K562 (cell line): Measurements from ENCODE around the gene RAD51D. TPM values are rescaled to one million over a fixed set of nuclear protein-coding genes. Genes with fewer than 3 reads are reported as not detected.

Source experiments
- CEBPG ChIP-seq, 3 experiments: fragments of 200-800 bp in 1 of 3; sonication (Bioruptor generic) in 1 of 3; sonication (generic) in 1 of 3; formaldehyde crosslinking in 1 of 3; IDR thresholded peaks in 2 of 3; conservative IDR thresholded peaks in 1 of 3; 2 replicates each; pipeline versions ENCODE4 v1.6.1 to v1.8.0; 2016 to 2022; ENCODE audit warnings: missing compliant biosample characterization in 2 of 3, missing genetic modification characterization in 2 of 3, mild to moderate bottlenecking in 1 of 3, missing genetic modification reagents in 1 of 3
- ELF4 ChIP-seq: fragments of 450-650 bp; formaldehyde crosslinking; IDR thresholded peaks from 2 replicates; pipeline ENCODE4 v1.4.0; 2022; ENCODE audit warnings: missing genetic modification characterization
- EP400 ChIP-seq: fragments of 450-650 bp; IDR thresholded peaks from 2 replicates; pipeline ENCODE4 v1.6.1; 2017; ENCODE audit warnings: antibody characterized with exemption, mild to moderate bottlenecking, moderate library complexity
- ETS2 ChIP-seq: IDR thresholded peaks from 2 replicates; pipeline ENCODE4 v1.6.1; 2016; ENCODE audit warnings: borderline replicate concordance, missing genetic modification characterization, mild to moderate bottlenecking, moderate library complexity, missing compliant biosample characterization; ENCODE audit not compliant: poor library complexity, severe bottlenecking
- FOXA3 ChIP-seq, 2 experiments: fragments of 450-650 bp in 1 of 2; sonication (generic) in 1 of 2; formaldehyde crosslinking; IDR thresholded peaks in 1 of 2; conservative IDR thresholded peaks in 1 of 2; 2 replicates each; pipeline versions ENCODE4 v1.4.0 to v1.8.0; 2020 to 2022; ENCODE audit warnings: mild to moderate bottlenecking in 2 of 2, missing genetic modification reagents in 1 of 2
- FOXJ2 ChIP-seq: fragments of 200-800 bp; sonication (Bioruptor generic); IDR thresholded peaks from 2 replicates; pipeline ENCODE4 v1.6.1; 2016; ENCODE audit warnings: missing genetic modification characterization, missing compliant biosample characterization
- FOXK2 ChIP-seq, 2 experiments: fragments of 450-650 bp; IDR thresholded peaks in 1 of 2; conservative IDR thresholded peaks in 1 of 2; 2 replicates each; pipeline ENCODE4 v1.6.1; 2016; ENCODE audit warnings: low read depth in 2 of 2, mild to moderate bottlenecking in 1 of 2
- GABPA ChIP-seq: fragments of 200-800 bp; sonication (Bioruptor generic); conservative IDR thresholded peaks from 2 replicates; pipeline ENCODE4 v1.6.1; 2016; ENCODE audit warnings: low read depth, missing genetic modification characterization, missing compliant biosample characterization
- GABPB2 ChIP-seq: fragments of 250-450 bp; sonication (Bioruptor Pico); conservative IDR thresholded peaks from 2 replicates; pipeline ENCODE4 v1.5.1; 2021; ENCODE audit warnings: mild to moderate bottlenecking
- HOMEZ ChIP-seq: fragments of 250-450 bp; sonication (Bioruptor Pico); IDR thresholded peaks from 2 replicates; pipeline ENCODE4 v1.4.0; 2020; ENCODE audit warnings: mild to moderate bottlenecking, moderate library complexity
- HSF4 ChIP-seq: fragments of 250-450 bp; sonication (Bioruptor Pico); IDR thresholded peaks from 2 replicates; pipeline ENCODE4 v2.1.2; 2022; ENCODE audit warnings: mild to moderate bottlenecking, moderate library complexity, borderline replicate concordance
- KLF16 ChIP-seq: IDR thresholded peaks from 2 replicates; pipeline ENCODE4 v1.6.1; 2016; ENCODE audit warnings: antibody characterized with exemption
- LEF1 ChIP-seq: fragments of 450-650 bp; IDR thresholded peaks from 2 replicates; pipeline ENCODE4 v1.6.1; 2016; ENCODE audit warnings: mild to moderate bottlenecking
- MAFF ChIP-seq: IDR thresholded peaks from 2 replicates; pipeline ENCODE4 v1.6.1; 2012; ENCODE audit warnings: low read length, improper control_type of control experiment
- MAZ ChIP-seq, 2 experiments: fragments of 450-650 bp in 1 of 2; sonication (generic) in 1 of 2; formaldehyde crosslinking; IDR thresholded peaks in 1 of 2; conservative IDR thresholded peaks in 1 of 2; 2 replicates each; pipeline versions ENCODE4 v1.4.0 to v1.5.0; 2020; ENCODE audit warnings: mild to moderate bottlenecking in 1 of 2, missing genetic modification reagents in 1 of 2
- NBN ChIP-seq: fragments of 450-650 bp; IDR thresholded peaks from 2 replicates; pipeline ENCODE4 v1.6.1; 2016; ENCODE audit warnings: low read depth, mild to moderate bottlenecking
- PKNOX1 ChIP-seq: fragments of 450-650 bp; IDR thresholded peaks from 2 replicates; pipeline ENCODE4 v1.6.1; 2016
- POLR3A ChIP-seq: IDR thresholded peaks from 2 replicates; pipeline ENCODE4 v1.6.1; 2011; ENCODE audit warnings: borderline replicate concordance, mild to moderate bottlenecking, moderate library complexity; ENCODE audit not compliant: insufficient read length, insufficient read depth; ENCODE audit errors: extremely low read depth
- PYGO2 ChIP-seq: fragments of 450-650 bp; IDR thresholded peaks from 2 replicates; pipeline ENCODE4 v1.6.1; 2016; ENCODE audit warnings: mild to moderate bottlenecking, missing genetic modification characterization, moderate library complexity, missing compliant biosample characterization
- RBFOX2 ChIP-seq: fragments of 200-400 bp; formaldehyde crosslinking; IDR thresholded peaks from 2 replicates; pipeline ENCODE4 v1.6.1; 2017; ENCODE audit warnings: low read depth, mild to moderate bottlenecking, low read length, moderate library complexity
- SUPT5H ChIP-seq: fragments of 450-650 bp; IDR thresholded peaks from 2 replicates; pipeline ENCODE4 v1.6.1; 2016
- TCF3 ChIP-seq: sonication (generic); formaldehyde crosslinking; IDR thresholded peaks from 2 replicates; pipeline ENCODE4 v1.4.0; 2020; ENCODE audit warnings: mild to moderate bottlenecking, missing genetic modification reagents
- TCF7 ChIP-seq: sonication (generic); IDR thresholded peaks from 2 replicates; pipeline ENCODE4 v1.6.1; 2016; ENCODE audit warnings: antibody characterized with exemption, borderline replicate concordance
- TRIM24 ChIP-seq, 2 experiments: fragments of 450-650 bp; IDR thresholded peaks; 2 replicates each; pipeline ENCODE4 v1.6.1; 2016
- WHSC1 ChIP-seq: IDR thresholded peaks from one replicate; pipeline ENCODE4 v1.6.1; 2012; ENCODE audit warnings: low read length, control low read depth, inconsistent platforms
- ZNF282 ChIP-seq: sonication (generic); formaldehyde crosslinking; IDR thresholded peaks from 2 replicates; pipeline ENCODE4 v1.8.1; 2023; ENCODE audit warnings: missing genetic modification reagents
- ZNF583 ChIP-seq: fragments of 250-450 bp; sonication (Bioruptor Pico); IDR thresholded peaks from 2 replicates; pipeline ENCODE4 v1.4.0; 2020
- ZNF586 ChIP-seq: fragments of 450-650 bp; formaldehyde crosslinking; conservative IDR thresholded peaks from 2 replicates; pipeline ENCODE4 v1.4.0; 2020; ENCODE audit warnings: mild to moderate bottlenecking, moderate library complexity
- polyA plus RNA-seq, 8 experiments: library from polyadenylated mRNA; depleted of rRNA in 4 of 8; stranded (reverse) in 5 of 8; unstranded in 3 of 8; fragments of >200 nt; fragmentation: Nextera tagmentation in 2 of 8; fragmentation: Illumina TruSeq in 1 of 8; extraction: Ambion mirVana in 2 of 8; extraction: Trizol in 1 of 8; gene quantifications; 2 replicates each; pipeline versions ENCODE4 v1.2.1 to v1.2.3, GENCODE V29; 2011 to 2014; ENCODE audit warnings: inconsistent platforms in 1 of 8, missing spikeins in 1 of 8
- total RNA-seq, 7 experiments: library from RNA; depleted of rRNA in 6 of 7; stranded (reverse); fragments of >200 nt in 6 of 7; fragmentation: Illumina TruSeq in 2 of 7; extraction: Trizol in 2 of 7; gene quantifications; 2 replicates each; pipeline versions ENCODE4 v1.2.1 to v1.2.3, GENCODE V29; 2011 to 2021; ENCODE audit warnings: low replicate concordance in 1 of 7

RAD51D gene
- total and polyA plus RNA-seq, 9 of the 15 experiments (the other 6 are each of a cell fraction or from before 2014, with no cell fraction given): 2.2 to 16.9 (median 8.7) TPM

GRCh38 chr17:35063514-35064223 is 56.0 kb downstream of the RAD51D start, which contains the start of gene RFFL (continued):
- TF ChIP-seq HOMEZ (CRISPR knock-in tag) (no peak), ZNF586 (CRISPR knock-in tag) (no peak), ETS2 (tag) (no peak), TCF7 (no peak), FOXA3 (CRISPR knock-in tag; conservative IDR thresholded peaks at IDR 0.05 in 1 of 2, IDR thresholded peaks at IDR 0.05 in 1 of 2) (peak in 1 of 2 experiments; percentile 39; a peak in 1 of 4 replicates), ZNF282 (CRISPR knock-in tag) (no peak), MAZ (CRISPR knock-in tag; conservative IDR thresholded peaks at IDR 0.05 in 1 of 2, IDR thresholded peaks at IDR 0.05 in 1 of 2) (peak; percentile 30 to 31; a peak in 1 of 4 replicates), FOXK2 (conservative IDR thresholded peaks at IDR 0.05 in 1 of 2, IDR thresholded peaks at IDR 0.05 in 1 of 2; ENCODE audit: low read depth in 2 of 2) (peak; percentile 61 to 84; a peak in 3 of 4 replicates), GABPB2 (CRISPR knock-in tag) (no peak), PKNOX1 (no peak), POLR3A (no peak), ELF4 (CRISPR knock-in tag) (peak; percentile 70; the same call in 1 of the 2 replicates), ZNF583 (peak; percentile 72; the same call in 1 of the 2 replicates), TCF3 (CRISPR knock-in tag) (peak; percentile 19; the same call in 1 of the 2 replicates), PYGO2 (tag) (no peak), LEF1 (peak; percentile 40; the same call in 1 of the 2 replicates), GABPA (tag) (peak; percentile 2), CEBPG (CRISPR knock-in tag; IDR thresholded peaks at IDR 0.05) (peak; percentile 87), CEBPG (tag; conservative IDR thresholded peaks at IDR 0.05 in 1 of 2, IDR thresholded peaks at IDR 0.05 in 1 of 2) (peak; percentile 95 to 98), WHSC1 (no peak), TRIM24 (IDR thresholded peaks at IDR 0.05) (peak; percentile 49 to 73; a peak in 3 of 4 replicates), NBN (peak; percentile 83), SUPT5H (no peak), RBFOX2 (peak; percentile 34; the same call in 1 of the 2 replicates), EP400 (peak; percentile 64), HSF4 (CRISPR knock-in tag) (no peak), MAFF (peak; percentile 82), KLF16 (peak; percentile 69), FOXJ2 (tag) (peak; percentile 69; the same call in 1 of the 2 replicates)
